Hematopoietic multipotent progenitor cell treated with erythropoietin and hydrocortisone succinate and interleukin-3 and kit ligand, for 8 days (in vitro differentiated cells): ENCODE data around the gene UBAC2.
A peak's percentile ranks its signal among the peaks of the same experiment; 100 is the strongest.

ENCODE experiments used
- DNase-seq: peaks from one replicate; pipeline ENCODE4 v3.0.0-alpha.2; 2015

UBAC2 gene

DNA sequence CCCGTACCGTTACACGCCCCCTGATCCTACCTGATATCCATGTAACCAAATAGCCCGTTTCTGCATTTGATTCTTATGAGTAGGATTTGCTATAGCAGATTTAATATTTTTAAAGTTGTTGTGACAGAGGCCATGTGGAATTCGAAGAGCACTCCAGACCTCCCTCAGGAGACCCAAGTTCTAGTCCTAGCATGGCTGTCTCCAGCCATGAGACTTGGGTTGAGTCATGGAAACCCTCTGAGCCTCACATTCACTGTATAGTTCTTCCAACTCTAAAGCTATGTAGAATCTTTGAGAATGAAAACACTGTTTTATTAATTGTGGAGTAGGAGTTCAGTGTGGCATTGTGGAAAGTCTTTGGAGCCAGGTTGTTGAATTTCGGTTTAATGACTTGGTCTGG is 114.5 kb downstream of the UBAC2 start:
- no peak for DNase-seq

DNA sequence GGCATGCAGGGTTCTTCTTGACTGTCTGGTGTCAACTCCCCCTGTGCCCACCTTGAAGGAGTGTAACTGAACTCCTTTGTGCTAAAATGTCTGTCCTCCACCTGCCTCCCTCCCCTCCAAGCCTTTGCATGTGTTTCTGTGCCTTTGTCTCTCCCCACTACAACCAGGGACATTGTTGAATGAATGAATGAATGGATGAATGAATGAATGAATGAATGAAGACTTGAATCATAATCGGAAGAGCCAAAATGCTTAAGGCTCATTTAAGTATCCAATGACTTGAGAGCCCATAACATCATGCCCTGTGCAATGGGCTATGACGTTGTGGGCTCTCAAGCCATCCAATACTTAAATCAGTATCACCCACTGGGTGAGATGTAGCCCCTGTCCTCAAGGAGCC is 115.6 kb downstream of the UBAC2 start:
- no peak for DNase-seq

DNA sequence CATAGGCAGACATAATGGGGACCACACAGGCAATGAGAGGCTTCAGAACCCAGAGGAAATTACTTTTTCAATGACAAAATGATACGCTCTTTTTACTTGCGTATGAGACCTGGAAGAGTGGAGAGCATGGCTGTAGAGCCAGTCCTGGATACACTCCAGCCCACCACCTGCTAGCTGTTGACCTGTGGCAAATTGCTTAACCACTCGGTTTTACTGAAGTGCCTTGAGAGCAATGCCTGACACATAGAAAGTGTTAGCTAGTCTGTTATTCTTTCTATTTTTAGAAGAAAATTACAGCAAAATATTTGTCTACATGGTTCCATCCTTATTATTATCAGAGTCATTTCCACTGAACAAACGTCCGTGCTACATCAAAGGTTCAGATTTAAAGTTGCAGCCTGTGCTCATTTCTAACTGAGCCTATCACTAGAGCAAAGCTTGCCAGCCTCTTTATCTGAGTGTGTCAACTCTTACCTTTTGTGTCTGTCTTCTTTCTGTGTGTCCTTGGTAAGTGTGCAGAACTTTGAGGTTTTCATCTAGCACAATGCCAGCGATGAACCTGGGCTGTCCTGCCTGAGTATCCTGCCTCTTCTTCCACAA is 116.1 kb downstream of the UBAC2 start:
- DNase-seq = no peak

DNA sequence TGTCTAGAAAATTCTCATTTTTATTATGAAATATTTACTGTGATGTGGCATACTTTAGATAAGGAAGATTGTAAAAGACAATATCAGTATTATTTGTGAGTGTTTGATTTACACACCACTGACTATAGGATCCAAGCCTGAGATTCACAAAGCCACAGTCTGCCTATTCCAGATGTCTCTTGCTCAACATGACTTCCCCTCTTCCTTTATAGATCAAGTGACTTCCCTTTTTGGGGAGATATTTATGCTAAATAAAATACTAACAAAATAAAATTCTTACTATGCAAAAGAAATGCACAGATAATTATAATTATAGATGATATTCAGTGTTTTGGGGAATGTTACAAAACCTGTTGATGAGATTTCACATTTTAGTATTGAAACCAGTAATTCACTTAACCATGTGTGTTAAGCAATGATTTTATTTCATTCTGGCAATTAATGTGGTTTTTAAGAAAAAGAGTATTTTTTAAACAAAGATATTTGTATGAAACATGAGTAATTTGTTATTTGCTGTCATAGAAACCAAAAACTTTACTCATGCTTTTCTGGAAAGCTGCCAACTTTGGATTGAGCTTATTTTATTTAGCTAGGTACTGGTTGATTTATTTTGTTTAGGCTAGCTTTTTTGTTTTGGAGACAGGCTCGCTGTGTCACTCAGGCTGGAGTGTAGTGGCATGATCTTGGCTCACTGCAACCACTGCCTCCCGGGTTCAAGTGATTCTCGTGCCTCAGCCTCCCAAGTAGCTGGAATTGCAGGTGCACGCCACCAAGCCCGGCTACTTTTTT is 120.2 kb downstream of the UBAC2 start:
- DNase-seq = peak; percentile 69

DNA sequence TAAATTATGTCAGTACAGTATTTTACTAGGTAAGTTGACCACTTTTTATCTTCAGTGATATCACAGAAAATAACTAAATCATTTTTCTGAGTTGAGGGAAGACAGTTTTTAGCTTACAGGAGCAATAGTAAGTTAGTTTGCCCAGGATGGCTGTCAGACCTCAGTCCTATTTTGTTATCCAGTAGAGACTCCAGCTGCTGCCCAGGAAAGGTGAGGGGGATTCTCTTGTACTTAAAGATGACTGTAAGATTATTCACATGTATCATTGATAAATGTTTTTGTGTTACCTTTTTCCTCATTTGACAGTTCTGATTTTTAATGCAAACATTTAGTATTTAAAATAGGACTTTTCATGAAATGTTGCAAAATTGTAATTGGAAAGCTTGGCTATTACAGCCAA is 121.1 kb downstream of the UBAC2 start:
- DNase-seq = no peak

DNA sequence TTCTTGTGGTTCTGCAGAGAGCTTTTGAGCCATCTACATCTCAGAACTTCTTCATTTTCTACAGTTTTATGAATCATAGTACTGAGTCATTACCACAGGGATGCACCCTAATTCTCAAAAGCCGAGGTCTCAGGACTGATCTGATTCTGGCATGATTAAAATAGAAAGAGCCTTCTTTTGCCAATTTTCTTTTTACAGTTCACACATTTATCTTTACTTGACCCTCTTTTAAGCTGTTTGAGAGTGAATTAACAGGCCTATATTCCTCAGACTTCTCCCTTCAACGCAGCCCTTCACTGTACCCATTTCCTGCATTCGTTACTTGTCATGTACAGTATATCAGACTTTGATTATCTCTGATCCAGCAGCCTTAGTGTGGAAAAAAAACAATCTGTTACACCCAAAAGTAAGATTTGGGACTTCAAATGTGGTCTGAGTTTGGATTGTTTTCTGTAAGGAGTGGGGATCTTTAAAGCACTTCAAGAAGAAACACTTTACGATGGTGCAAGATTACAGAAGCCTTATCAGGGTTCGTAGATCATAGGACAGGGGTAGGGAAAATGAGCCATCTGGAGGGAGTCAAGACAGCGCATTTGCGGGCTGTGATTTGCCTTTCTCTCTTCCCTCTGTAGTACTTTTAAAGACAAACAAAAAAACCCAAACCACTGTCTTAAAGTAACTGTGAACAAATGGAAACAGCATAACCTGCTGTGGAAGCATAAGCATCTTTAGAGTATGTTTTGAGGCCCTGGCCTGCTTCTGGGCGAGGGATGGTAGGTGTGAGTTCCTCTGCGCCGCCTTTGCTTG is 121.8 kb downstream of the UBAC2 start:
- peak; percentile 65 for DNase-seq

DNA sequence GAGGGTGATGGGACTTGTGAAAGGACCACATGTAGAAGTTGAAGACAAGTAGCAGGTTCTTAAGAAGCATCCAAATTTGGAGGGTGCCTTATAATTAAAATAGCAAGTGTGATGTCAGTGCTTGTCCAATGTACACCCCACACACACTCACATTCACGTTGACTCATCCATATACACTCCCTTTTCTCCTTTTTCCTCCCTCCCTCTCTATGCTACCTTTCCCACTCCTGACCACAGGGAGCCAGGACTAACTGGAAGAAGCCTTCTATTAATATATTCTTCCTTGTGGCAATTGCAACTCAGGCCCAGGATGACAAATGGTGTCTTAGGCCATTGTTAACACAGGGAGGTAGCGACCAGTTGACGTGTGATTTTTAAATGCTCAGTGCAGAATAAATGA is 122.8 kb downstream of the UBAC2 start:
- no peak for DNase-seq

DNA sequence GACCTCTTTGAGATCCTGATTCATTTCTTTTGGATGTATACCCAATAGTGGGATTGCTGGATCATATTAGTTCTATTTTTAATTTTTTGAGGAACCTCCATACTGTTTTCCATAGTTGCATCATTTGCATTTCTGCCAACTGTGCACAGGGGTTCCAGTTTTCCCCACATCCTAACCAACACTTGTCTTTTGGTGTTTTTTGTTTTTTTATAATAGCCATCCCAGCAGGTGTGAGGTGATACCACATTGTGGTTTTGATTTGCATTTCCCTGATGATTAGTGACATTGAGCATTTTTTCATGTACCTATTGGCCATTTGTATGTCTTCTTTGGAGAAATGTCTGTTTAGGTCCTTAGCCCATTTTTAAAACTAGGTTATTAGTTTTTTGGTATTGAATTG is 125.4 kb downstream of the UBAC2 start:
- no peak for DNase-seq

DNA sequence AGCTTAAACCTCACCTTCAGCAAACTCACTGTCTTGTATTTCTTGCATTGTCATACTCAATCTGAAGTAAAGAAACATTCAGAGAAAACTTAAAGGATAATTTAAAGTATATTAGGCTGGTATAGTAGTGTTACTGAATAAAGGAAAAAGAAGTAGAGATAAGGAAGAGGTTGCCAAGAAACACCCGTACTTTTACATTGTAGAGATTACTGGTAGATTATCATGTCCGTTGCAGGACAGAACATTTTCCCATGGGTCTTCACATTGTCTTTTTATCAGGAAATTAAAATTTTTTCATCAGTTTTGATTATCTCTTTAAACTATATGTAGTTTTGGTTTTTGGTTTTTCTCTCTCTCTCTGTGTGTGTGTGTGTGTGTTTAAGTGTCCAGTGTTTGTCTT is 126.5 kb downstream of the UBAC2 start:
- DNase-seq = peak; percentile 52

DNA sequence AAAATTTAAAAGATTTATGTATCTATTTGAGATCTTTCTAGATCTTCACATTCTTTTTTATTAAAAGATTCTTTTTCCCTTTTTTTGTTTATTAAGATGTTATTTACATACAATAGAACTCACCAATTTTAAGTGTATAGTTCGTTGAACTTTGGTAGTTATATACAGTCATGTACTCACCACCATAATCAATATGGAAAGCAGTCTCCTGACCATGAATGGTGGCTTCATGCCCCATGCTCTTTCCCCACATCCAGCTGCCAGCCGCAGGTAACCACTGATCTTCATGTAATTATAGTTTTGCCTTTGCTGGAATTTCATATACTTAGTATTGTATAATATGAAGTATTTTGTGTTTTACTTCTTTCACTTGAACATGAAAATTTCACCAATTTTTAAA is 127.1 kb downstream of the UBAC2 start:
- DNase-seq = no peak

DNA sequence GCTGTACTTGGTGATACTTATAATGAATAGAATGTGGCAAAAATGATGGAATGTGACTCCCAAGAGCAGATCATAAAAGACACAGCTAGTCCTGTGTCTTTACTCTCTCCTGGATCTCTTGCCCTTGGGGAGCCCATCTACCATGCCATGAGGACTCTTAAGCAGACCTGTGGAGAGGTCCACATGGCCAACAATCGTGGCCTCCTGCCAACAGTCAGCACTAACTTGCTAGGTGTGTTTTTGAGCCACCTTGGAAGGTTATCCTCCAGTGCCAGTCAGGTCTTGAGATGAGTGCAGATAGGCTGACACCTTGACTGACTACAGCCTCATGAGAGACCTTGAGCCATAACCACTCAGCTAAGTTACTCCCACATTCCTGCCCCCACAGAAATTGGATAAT is 128.8 kb downstream of the UBAC2 start:
- DNase-seq = no peak

DNA sequence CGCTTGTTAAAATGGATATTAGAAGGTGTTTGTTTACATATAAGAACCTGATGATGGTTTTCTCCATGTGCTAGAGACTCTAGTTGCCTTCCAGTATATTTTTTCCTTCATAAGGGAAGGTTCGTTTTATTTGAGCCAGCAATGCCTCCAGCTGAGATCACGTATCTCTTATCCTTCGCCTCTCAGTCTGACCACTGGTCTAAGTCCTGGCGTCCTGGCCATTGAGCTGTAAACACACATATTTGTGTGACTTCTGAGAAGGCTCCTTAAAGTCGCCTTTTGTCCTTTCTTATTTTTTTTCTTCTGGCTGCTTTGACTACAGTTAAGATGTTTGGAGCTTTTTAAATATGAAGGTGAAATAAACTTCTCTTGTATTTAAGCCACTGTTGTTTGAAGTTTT is 130.3 kb downstream of the UBAC2 start:
- DNase-seq = no peak

DNA sequence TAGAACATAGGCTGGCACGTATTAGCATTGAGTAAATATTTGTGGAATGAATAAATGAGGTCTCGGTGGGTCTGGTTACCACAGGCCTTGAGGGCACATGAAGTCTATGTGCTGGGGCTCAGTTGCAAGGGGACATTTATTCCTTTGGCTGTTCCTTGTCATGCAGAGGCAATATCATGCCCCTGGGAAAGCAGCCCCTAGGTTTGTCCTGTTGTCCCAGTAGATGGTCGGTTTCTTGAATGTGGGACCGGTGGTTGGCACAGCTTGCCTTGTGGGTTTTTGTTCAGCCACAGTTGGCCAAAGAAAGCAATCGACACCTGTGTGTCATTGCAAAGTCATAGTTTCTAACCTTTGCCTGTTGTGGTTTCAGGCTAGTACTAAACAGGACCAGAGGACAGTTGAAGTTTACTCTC is 131.2 kb downstream of the UBAC2 start:
- no peak for DNase-seq

DNA sequence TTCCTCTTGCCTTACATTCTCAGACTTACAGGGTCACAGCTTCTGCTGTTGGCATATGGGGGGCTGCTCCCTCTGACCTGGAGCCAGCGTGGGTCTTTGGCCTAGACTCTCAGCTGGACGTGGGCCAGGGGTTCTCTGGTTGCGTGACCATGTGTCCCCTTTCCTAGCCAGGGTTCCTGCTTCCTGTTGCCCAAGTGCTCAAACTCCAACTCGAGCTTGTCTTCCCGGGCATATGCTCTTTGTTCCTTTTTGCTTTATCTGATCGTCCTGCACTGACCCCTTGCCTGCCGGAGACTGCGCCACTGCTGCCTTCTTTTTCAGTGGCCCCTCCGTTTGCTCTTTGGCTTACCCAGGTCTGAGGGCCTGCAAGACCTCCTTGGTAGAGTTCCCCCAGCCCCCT is 131.8 kb downstream of the UBAC2 start:
- DNase-seq = no peak

DNA sequence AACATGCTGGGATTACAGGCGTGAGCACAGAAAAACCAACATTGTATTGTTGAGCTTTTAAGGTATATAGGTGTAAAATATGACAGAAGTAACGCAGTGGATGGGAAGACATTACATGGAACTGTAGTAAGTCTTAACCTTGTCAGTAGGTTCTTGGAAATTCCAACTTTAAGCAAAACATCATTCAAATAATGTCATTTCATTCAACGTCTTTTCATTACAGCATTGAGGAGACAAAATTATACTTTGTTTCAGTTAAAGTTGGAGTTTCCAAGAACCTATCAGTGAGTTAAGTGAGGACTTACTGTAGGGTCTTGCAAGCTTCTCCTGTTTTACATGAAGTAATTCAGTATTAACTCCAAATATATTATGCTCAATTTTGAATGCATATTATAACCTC is 133.6 kb downstream of the UBAC2 start:
- no peak for DNase-seq

DNA sequence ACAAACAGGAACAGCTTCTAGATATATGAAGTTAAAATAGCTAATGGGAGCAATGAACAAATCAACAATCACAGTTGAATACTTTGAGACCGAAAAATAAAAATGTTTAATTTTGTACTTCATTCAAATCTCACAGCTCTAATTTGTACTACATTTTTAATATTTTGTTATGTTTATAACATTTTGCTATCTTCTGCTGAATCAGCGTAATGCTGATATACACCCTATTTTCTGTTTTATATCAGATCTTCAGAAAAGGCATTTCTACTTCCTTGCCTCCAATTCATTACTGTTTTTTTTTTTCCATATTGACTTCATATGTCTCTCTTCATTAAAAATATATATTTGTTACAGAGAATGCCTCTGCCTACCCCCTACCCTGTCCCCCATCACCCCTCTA is 134.4 kb downstream of the UBAC2 start:
- no peak for DNase-seq

DNA sequence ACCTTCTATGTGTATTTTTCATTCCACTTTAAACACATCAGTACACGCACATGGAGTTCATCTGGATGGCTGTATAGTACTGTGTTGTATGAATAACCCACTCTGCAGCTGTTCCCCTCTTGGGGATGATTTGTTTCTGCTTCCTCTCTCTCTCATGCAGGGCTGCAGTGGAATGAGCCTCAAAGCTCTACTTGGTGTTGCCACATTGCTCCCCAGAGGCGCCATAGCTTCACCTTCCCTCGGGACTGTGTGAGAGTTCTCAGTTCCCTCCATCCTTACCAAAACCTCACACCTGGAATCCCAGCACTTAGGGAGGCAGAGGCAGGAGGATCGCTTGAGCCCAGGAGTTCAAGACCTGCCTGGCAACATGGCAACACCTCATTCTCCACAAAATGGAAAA is 134.9 kb downstream of the UBAC2 start:
- no peak for DNase-seq

DNA sequence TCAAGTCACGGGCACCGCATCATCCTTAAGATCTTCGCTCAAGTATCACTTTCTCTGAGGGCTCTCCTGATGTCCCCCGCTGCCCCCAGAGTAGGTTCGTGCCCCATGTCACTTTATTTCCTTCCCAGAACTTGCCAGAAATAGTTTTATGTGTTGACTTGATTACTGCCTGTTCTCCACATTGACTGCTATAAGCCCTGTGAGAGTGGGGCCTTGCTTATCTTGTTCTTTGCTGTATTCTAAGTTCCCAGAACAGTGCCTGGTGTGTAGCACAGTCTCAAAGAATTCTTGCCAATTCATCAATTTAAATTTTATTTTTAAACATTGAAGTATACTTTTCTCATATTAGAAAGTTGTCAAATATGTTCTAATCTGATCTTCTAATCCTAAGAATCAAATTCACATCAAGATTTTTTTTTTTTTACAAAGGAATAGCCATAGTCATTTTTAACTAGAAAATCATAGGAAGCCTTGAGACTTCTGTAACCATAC is 138.6 kb downstream of the UBAC2 start:
- DNase-seq = no peak

DNA sequence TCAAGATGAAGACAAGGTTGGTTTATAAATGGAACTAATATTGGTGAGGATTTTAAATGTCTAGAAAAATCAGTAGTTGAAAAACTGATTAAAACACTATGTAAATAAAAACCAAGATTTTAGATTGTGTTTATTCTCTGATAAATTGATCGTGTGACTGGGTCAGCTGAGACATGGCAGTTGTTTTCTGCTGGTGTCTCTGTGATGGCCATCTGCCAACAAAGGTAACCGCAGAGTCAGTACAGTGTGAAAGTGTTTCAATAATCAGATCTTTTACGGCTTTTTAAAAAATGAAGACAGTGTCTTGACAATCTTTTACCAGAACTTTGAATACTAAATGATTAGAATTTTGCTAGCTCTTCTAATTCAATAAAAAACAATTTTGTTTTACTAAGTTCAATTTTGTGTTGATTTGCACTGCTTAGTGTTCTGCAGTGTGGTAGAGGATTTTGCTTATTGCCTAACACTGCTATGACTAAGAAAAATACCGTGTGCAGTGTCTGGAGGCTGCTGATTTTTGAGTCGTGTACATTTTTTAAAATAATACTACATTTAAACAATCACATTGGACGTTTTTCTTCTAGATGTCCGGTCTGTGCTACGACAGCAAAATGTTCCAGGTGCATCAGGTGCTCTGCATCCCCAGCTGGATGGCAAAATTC is 139.2 kb downstream of the UBAC2 start:
- peak; percentile 58 for DNase-seq

DNA sequence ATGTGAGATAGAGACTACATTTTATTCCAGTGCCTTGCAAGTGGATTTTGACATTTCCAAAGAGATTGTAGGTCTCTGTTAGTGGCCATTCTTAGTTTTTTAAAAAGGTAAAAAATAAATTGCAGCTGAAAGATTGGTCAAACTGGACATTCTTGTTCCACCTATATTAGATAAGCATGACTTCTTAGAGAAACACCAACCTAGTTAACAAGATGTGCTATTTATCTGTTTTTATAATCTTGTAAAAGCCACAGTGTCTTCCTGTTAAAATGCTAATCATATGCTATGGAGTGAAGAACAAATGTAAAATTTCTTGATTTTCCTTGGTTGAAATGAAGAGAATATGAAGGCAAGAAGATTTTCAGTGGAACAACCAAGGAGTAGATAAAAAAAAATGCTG is 140.0 kb downstream of the UBAC2 start:
- no peak for DNase-seq

DNA sequence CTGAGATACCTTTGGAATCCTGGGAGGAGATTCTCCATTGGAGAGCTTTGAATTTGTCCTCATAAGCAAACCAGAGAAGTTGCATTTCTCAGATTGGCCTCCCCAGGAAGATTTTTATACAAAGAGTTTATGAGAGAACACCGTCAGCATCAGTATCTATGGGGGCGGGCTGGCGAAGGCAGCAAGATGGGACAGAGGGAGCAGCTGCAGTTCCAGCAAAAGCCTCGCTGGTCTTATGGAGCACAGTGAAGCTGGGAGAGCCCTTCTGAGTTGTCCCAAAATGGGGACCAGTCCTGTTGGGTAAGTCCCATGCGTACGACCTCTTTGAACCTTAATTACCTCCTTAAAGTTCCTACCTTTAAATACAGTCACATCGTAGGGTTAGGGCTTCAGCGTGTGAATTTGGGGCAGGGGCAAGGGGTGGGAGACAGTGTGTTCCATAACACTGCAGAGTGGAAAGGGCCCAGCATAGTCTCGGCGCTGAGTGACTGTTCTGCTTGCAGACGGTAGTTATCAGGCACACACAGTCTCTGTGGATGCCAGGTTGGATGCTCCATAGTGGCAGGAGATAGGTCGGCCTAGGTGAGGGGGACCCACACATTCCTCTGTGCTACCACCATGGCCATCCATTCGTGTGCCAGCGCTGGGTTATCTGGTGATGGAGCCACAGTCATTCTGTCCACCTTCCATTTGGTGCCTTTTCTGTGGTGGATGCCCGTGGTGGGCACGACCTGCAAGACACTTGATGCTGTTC is 141.5 kb downstream of the UBAC2 start:
- no peak for DNase-seq

DNA sequence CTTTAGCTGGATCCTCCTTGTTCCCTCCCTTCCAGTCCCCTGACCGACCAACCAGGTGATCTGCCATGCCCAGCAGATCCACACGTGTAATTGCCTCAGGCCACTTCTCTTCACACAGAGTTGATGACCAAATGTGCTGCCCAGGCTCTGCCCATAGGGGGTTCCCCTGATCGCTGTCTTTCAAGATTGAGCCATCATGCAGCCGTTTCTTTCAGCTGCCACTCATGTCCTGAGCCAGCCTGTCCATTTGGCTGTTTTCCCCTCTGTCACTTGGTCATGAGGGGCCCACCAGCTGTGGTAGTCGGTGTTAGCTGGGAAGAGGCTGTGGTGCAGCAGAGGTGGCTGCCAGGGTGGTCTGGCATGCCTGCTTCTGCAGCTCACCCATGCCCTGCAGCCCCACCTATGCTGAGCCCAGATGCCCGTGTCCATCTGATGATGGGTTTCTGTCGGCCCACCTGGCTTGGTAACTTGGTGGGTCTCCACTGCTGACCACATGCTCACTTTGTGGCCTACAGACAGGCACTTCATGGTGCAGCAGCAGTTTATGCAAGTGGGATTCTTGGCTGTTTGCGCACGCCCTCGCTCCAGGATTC is 142.2 kb downstream of the UBAC2 start:
- DNase-seq = no peak
